HEK293T (cell line): ENCODE data around the gene CD4.

Experiments
- BHLHE40 ChIP-seq: fragments of 450-650 bp; IDR thresholded peaks from 2 replicates; pipeline ENCODE4 v1.6.1; 2016; ENCODE audit warnings: mild to moderate bottlenecking, moderate library complexity, borderline replicate concordance
- ELF4 ChIP-seq: fragments of 450-650 bp; IDR thresholded peaks from 2 replicates; pipeline ENCODE4 v1.6.1; 2017; ENCODE audit warnings: antibody characterized with exemption
- FOXM1 ChIP-seq: fragments of 450-650 bp; IDR thresholded peaks from 2 replicates; pipeline ENCODE4 v1.6.1; 2017; ENCODE audit warnings: mild to moderate bottlenecking, borderline replicate concordance
- HDGF ChIP-seq: fragments of 450-650 bp; IDR thresholded peaks from 2 replicates; pipeline ENCODE4 v1.6.1; 2017; ENCODE audit warnings: antibody characterized with exemption, borderline replicate concordance
- SUZ12 ChIP-seq: fragments of 450-650 bp; IDR thresholded peaks from 2 replicates; pipeline ENCODE4 v1.6.1; 2016; ENCODE audit warnings: mild to moderate bottlenecking

GRCh38 chr12:6796576-6796975, 7.2 kb downstream of the CD4 start:
- TF ChIP-seq FOXM1 (no peak), HDGF (no peak), ELF4 (no peak), BHLHE40 (no peak), SUZ12 (no peak)
